ENCODE results near the gene SNX13. TPM values are rescaled to one million over a fixed set of nuclear protein-coding genes. Genes with fewer than 3 reads are reported as not detected.

Gene SNX13
- total and polyA plus RNA-seq, 7 donors, result 8.0 to 59.2 (median 37.5) TPM

DNA sequence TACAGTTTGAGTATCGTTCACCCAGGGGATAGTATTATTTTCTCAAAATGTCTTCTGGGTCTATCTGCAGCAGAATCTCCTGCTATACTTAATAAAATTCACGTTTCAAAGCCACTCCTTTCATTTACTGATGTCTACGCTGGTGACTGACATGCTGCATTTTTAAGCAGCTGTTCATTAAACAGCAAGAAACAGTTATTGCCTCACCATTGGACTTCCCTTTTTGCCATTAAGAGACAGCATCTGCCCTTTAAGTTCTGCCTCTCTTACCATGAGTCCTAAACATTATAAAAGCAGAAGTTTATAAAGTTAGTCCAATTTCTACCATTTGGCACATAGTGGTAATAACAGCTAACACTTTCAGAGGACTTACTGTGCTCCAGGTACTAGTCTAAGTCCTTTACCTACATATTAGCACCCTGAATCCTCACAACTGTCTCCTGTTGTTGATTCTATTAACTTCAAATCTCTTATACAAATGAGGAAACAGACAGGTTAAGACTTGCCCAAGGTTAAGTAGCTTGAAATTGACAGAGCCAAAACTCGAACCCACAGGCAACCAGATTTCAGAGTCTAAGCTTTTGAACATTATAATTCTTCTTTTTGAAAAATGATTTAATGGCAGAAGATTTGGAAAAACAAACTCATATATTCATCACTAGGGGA, 169.5 kb downstream of the SNX13 start:
- ATAC-seq (no peak), DNase-seq (no peak)
- H3K4me3 ChIP-seq, result no peak overlapping the region
- H3K36me3 ChIP-seq (ENCODE audit: insufficient read depth in 1 of 2, low read depth in 1 of 2), result no peaks in the 10 kb centered on the region
- peaks cover 5% of the 10 kb centered on the region for H3K4me1 ChIP-seq
- 44 to 55% (median 51%) methylated on average over 4 of the region's 4 CpGs for WGBS, 3 donors
- no peaks in the 10 kb centered on the region for H3K9me3 ChIP-seq
- TF ChIP-seq, protein P1, sequence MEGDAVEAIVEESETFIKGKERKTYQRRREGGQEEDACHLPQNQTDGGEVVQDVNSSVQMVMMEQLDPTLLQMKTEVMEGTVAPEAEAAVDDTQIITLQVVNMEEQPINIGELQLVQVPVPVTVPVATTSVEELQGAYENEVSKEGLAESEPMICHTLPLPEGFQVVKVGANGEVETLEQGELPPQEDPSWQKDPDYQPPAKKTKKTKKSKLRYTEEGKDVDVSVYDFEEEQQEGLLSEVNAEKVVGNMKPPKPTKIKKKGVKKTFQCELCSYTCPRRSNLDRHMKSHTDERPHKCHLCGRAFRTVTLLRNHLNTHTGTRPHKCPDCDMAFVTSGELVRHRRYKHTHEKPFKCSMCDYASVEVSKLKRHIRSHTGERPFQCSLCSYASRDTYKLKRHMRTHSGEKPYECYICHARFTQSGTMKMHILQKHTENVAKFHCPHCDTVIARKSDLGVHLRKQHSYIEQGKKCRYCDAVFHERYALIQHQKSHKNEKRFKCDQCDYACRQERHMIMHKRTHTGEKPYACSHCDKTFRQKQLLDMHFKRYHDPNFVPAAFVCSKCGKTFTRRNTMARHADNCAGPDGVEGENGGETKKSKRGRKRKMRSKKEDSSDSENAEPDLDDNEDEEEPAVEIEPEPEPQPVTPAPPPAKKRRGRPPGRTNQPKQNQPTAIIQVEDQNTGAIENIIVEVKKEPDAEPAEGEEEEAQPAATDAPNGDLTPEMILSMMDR (IDR thresholded peaks at IDR 0.05), result no peak
- no peaks in the 10 kb centered on the region for H3K27me3 ChIP-seq (ENCODE audit: insufficient read depth in 3 of 3, low read length in 2 of 3)
- no peak overlapping the region for H3K27ac ChIP-seq
- intact Hi-C loops (cut with DNase I), result loop anchor here in 1 of 2 donors (5.0 kb wide), 1 partner anchor 171 kb away; the partner anchor contains the start of gene SNX13

DNA sequence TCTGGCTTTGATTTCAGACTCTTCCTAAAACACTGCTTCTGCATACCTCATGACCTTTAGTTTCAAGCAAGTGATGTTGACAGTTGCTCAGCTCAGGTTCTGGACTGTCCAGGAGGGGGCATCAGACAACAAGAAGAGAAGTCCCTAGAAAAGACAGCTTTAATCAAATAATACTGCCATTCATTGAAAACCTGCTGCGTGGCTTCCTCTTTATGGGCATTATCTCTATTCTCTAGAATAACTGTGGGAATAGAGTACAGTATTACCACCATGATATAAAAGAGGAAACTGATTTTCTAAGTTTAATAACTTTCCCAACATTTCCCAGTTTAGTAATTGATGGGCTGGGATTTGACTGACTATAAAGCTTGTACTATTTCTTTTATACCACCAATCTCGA, 170.4 kb downstream of the SNX13 start:
- ATAC-seq, result peak; percentile 34 to 63 (median 44)
- intact Hi-C loops (cut with DNase I), result loop anchor here in 1 of 2 donors (5.0 kb wide), 1 partner anchor 172 kb away; the partner anchor contains the start of gene SNX13
- Histone ChIP-seq H3K27me3 (ENCODE audit: insufficient read depth in 3 of 3, low read length in 2 of 3) (no peaks in the 10 kb centered on the region), H3K9me3 (no peaks in the 10 kb centered on the region), H3K4me1 (peaks cover 5% of the 10 kb centered on the region), H3K27ac (no peak overlapping the region), H3K4me3 (no peak overlapping the region), H3K36me3 (ENCODE audit: insufficient read depth in 1 of 2, low read depth in 1 of 2) (no peaks in the 10 kb centered on the region)
- 27 to 29% (median 29%) methylated on average over 2 of the region's 2 CpGs for WGBS, 3 donors
- TF ChIP-seq, protein P1 (IDR thresholded peaks at IDR 0.05), result peak; percentile 57
- peak; percentile 32 to 52 for DNase-seq

DNA sequence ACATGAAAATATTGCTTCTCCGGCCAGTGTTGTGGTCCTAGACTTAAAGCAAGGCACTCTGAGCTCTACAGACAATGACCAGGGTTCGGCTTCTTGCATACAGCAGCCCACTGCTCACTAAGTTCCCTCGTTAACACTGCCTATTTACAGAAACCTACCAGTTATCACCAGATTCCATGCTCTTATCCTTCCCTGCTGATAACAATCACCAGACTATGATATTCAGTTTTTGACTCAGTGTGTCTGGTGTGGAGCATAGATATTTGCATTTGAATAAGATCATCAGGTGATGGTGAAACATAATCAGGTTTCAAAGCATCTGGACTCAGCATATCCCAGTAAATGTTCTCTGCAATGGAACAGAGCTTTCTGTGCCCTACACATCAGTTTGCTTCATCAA, 182.3 kb downstream of the SNX13 start:
- intact Hi-C loops (cut with DNase I), result no loop called here
- H3K36me3 ChIP-seq (ENCODE audit: insufficient read depth in 1 of 2, low read depth in 1 of 2), result peaks cover 0 to 4% of the 10 kb centered on the region in 2 donors
- no peak for DNase-seq
- no peak overlapping the region for H3K4me3 ChIP-seq
- ATAC-seq, result no peak
- H3K9me3 ChIP-seq, result peaks cover 6% of the 10 kb centered on the region
- H3K4me1 ChIP-seq, result no peaks in the 10 kb centered on the region
- no peak overlapping the region for H3K27ac ChIP-seq
- TF ChIP-seq, protein P1 (IDR thresholded peaks at IDR 0.05), result no peak
- no peaks in the 10 kb centered on the region for H3K27me3 ChIP-seq (ENCODE audit: insufficient read depth in 3 of 3, low read length in 2 of 3)
- WGBS, 3 donors, result 86 to 89% (median 89%) methylated on average over 3 of the region's 3 CpGs

DNA sequence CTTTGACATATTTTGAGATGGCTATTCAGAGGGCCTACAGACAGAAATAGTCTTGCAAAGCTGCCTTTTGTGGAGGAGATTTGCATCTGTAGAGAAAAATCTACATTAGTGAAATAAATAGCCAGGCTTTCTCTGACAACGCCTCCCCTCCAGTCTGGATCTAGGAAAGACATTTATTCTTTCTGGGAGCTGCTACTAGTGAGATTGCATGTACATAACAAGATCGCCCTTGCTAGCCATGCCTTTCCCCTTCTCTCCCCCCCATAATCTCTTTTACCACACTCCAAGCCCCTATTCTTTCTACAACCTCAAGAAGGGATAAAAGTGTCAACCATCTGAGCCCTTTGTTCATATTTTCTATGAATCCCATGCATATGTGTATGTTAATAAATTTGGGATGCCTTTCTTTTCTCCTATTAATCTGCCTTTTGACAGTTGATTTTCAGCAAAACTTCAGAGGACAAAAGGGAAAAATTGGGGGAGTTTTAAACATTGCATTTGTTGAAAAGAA, 194.2 kb downstream of the SNX13 start:
- intact Hi-C loops (cut with DNase I), result no loop called here
- H3K36me3 ChIP-seq (ENCODE audit: insufficient read depth in 1 of 2, low read depth in 1 of 2), result no peaks in the 10 kb centered on the region
- H3K4me1 ChIP-seq, result no peaks in the 10 kb centered on the region
- no peak overlapping the region for H3K4me3 ChIP-seq
- TF ChIP-seq, protein P1 (IDR thresholded peaks at IDR 0.05), result no peak
- no peaks in the 10 kb centered on the region for H3K9me3 ChIP-seq
- DNase-seq (no peak), ATAC-seq (no peak)
- H3K27me3 ChIP-seq (ENCODE audit: insufficient read depth in 3 of 3, low read length in 2 of 3), result no peaks in the 10 kb centered on the region
- 70 to 73% (median 72%) methylated on average over 2 of the region's 2 CpGs for WGBS, 3 donors
- H3K27ac ChIP-seq, result no peak overlapping the region
